ENCODE measurements around the gene NKX2-2.

Gene NKX2-2

GRCh38 chr20:21546355-21546754, 32.5 kb upstream of the NKX2-2 start:
- Histone ChIP-seq H3K27ac (ENCODE audit: low read depth, low read length, severe bottlenecking) (no peak overlapping the region), H3K4me1 (ENCODE audit: control insufficient read depth, insufficient read depth, low read length, poor library complexity, severe bottlenecking) (no peaks in the 10 kb centered on the region), H3K4me3 (ENCODE audit: extremely low read depth, insufficient read depth, low read length, poor library complexity, severe bottlenecking) (no peak overlapping the region), H3K9me3 (ENCODE audit: control insufficient read depth, low read length) (no peaks in the 10 kb centered on the region), H3K36me3 (ENCODE audit: control insufficient read depth, insufficient read depth, low read length) (no peaks in the 10 kb centered on the region)
- no CpG with 5 or more reads among the region's 4 CpGs for WGBS, 2 experiments (ENCODE audit: insufficient coverage in 2 of 2)

- WGBS, 2 experiments (ENCODE audit: insufficient coverage in 2 of 2), result 62 to 71% methylated on average over 2 of the region's 3 CpGs
- Histone ChIP-seq H3K27ac (ENCODE audit: low read depth, low read length, severe bottlenecking) (no peak overlapping the region), H3K4me3 (ENCODE audit: extremely low read depth, insufficient read depth, low read length, poor library complexity, severe bottlenecking) (no peak overlapping the region), H3K36me3 (ENCODE audit: control insufficient read depth, insufficient read depth, low read length) (no peaks in the 10 kb centered on the region), H3K9me3 (ENCODE audit: control insufficient read depth, low read length) (no peaks in the 10 kb centered on the region), H3K4me1 (ENCODE audit: control insufficient read depth, insufficient read depth, low read length, poor library complexity, severe bottlenecking) (no peaks in the 10 kb centered on the region)
Measured at GRCh38 chr20:21539512-21539911, 25.6 kb upstream of the NKX2-2 start.

GRCh38 chr20:21534886-21535285, 21.0 kb upstream of the NKX2-2 start:
- WGBS, 2 experiments (ENCODE audit: insufficient coverage in 2 of 2), result 43 to 80% methylated on average over 1 of the region's 2 CpGs
- no peak overlapping the region for H3K4me3 ChIP-seq (ENCODE audit: extremely low read depth, insufficient read depth, low read length, poor library complexity, severe bottlenecking)
- no peaks in the 10 kb centered on the region for H3K9me3 ChIP-seq (ENCODE audit: control insufficient read depth, low read length)
- no peaks in the 10 kb centered on the region for H3K4me1 ChIP-seq (ENCODE audit: control insufficient read depth, insufficient read depth, low read length, poor library complexity, severe bottlenecking)
- no peaks in the 10 kb centered on the region for H3K36me3 ChIP-seq (ENCODE audit: control insufficient read depth, insufficient read depth, low read length)
- H3K27ac ChIP-seq (ENCODE audit: low read depth, low read length, severe bottlenecking), result no peak overlapping the region

GRCh38 chr20:21534453-21534852, 20.6 kb upstream of the NKX2-2 start:
- Histone ChIP-seq H3K27ac (ENCODE audit: low read depth, low read length, severe bottlenecking) (no peak overlapping the region), H3K4me1 (ENCODE audit: control insufficient read depth, insufficient read depth, low read length, poor library complexity, severe bottlenecking) (no peaks in the 10 kb centered on the region), H3K4me3 (ENCODE audit: extremely low read depth, insufficient read depth, low read length, poor library complexity, severe bottlenecking) (no peak overlapping the region), H3K9me3 (ENCODE audit: control insufficient read depth, low read length) (no peaks in the 10 kb centered on the region), H3K36me3 (ENCODE audit: control insufficient read depth, insufficient read depth, low read length) (no peaks in the 10 kb centered on the region)
- 70 to 92% methylated on average over 1 to 2 of the region's 2 CpGs for WGBS, 2 experiments (ENCODE audit: insufficient coverage in 2 of 2)

- Histone ChIP-seq H3K36me3 (ENCODE audit: control insufficient read depth, insufficient read depth, low read length) (no peaks in the 10 kb centered on the region), H3K4me1 (ENCODE audit: control insufficient read depth, insufficient read depth, low read length, poor library complexity, severe bottlenecking) (no peaks in the 10 kb centered on the region), H3K27ac (ENCODE audit: low read depth, low read length, severe bottlenecking) (no peak overlapping the region), H3K4me3 (ENCODE audit: extremely low read depth, insufficient read depth, low read length, poor library complexity, severe bottlenecking) (no peak overlapping the region), H3K9me3 (ENCODE audit: control insufficient read depth, low read length) (no peaks in the 10 kb centered on the region)
- 29 to 42% methylated on average over 2 to 3 of the region's 6 CpGs for WGBS, 2 experiments (ENCODE audit: insufficient coverage in 2 of 2)
Measured at GRCh38 chr20:21529863-21530262, 16.0 kb upstream of the NKX2-2 start.

- WGBS, 2 experiments (ENCODE audit: insufficient coverage in 2 of 2), result 75 to 88% methylated on average over 2 to 4 of the region's 5 CpGs
Measured at GRCh38 chr20:21528870-21529269, 15.0 kb upstream of the NKX2-2 start.

GRCh38 chr20:21527908-21528307, 14.0 kb upstream of the NKX2-2 start:
- 58 to 84% methylated on average over 2 to 4 of the region's 5 CpGs for WGBS, 2 experiments (ENCODE audit: insufficient coverage in 2 of 2)
- no peaks in the 10 kb centered on the region for H3K9me3 ChIP-seq (ENCODE audit: control insufficient read depth, low read length)
- H3K36me3 ChIP-seq (ENCODE audit: control insufficient read depth, insufficient read depth, low read length), result no peaks in the 10 kb centered on the region
- H3K4me3 ChIP-seq (ENCODE audit: extremely low read depth, insufficient read depth, low read length, poor library complexity, severe bottlenecking), result no peak overlapping the region
- no peak overlapping the region for H3K27ac ChIP-seq (ENCODE audit: low read depth, low read length, severe bottlenecking)
- H3K4me1 ChIP-seq (ENCODE audit: control insufficient read depth, insufficient read depth, low read length, poor library complexity, severe bottlenecking), result no peaks in the 10 kb centered on the region

More at GRCh38 chr20:21528870-21529269, 15.0 kb upstream of the NKX2-2 start:
- Histone ChIP-seq H3K9me3 (ENCODE audit: control insufficient read depth, low read length) (no peaks in the 10 kb centered on the region), H3K36me3 (ENCODE audit: control insufficient read depth, insufficient read depth, low read length) (no peaks in the 10 kb centered on the region), H3K27ac (ENCODE audit: low read depth, low read length, severe bottlenecking) (no peak overlapping the region), H3K4me3 (ENCODE audit: extremely low read depth, insufficient read depth, low read length, poor library complexity, severe bottlenecking) (no peak overlapping the region), H3K4me1 (ENCODE audit: control insufficient read depth, insufficient read depth, low read length, poor library complexity, severe bottlenecking) (no peaks in the 10 kb centered on the region)

- H3K36me3 ChIP-seq (ENCODE audit: control insufficient read depth, insufficient read depth, low read length), result no peaks in the 10 kb centered on the region
- H3K27ac ChIP-seq (ENCODE audit: low read depth, low read length, severe bottlenecking), result no peak overlapping the region
- no peak overlapping the region for H3K4me3 ChIP-seq (ENCODE audit: extremely low read depth, insufficient read depth, low read length, poor library complexity, severe bottlenecking)
- peaks cover 3% of the 10 kb centered on the region for H3K4me1 ChIP-seq (ENCODE audit: control insufficient read depth, insufficient read depth, low read length, poor library complexity, severe bottlenecking)
- no peaks in the 10 kb centered on the region for H3K9me3 ChIP-seq (ENCODE audit: control insufficient read depth, low read length)
Measured at GRCh38 chr20:21526776-21527175, 12.9 kb upstream of the NKX2-2 start.

GRCh38 chr20:21523895-21524294, 10.0 kb upstream of the NKX2-2 start:
- Histone ChIP-seq H3K36me3 (ENCODE audit: control insufficient read depth, insufficient read depth, low read length) (no peaks in the 10 kb centered on the region), H3K9me3 (ENCODE audit: control insufficient read depth, low read length) (no peaks in the 10 kb centered on the region), H3K4me1 (ENCODE audit: control insufficient read depth, insufficient read depth, low read length, poor library complexity, severe bottlenecking) (peaks cover 6% of the 10 kb centered on the region), H3K4me3 (ENCODE audit: extremely low read depth, insufficient read depth, low read length, poor library complexity, severe bottlenecking) (no peak overlapping the region), H3K27ac (ENCODE audit: low read depth, low read length, severe bottlenecking) (no peak overlapping the region)
- WGBS, 2 experiments (ENCODE audit: insufficient coverage in 2 of 2), result 0 to 13% methylated on average over 1 of the region's 2 CpGs

GRCh38 chr20:21523281-21523868, 9.5 kb upstream of the NKX2-2 start:
- WGBS, 2 experiments (ENCODE audit: insufficient coverage in 2 of 2), result 1 to 10% methylated on average over 14 to 15 of the region's 19 CpGs
- Histone ChIP-seq H3K27ac (ENCODE audit: low read depth, low read length, severe bottlenecking) (no peak overlapping the region), H3K36me3 (ENCODE audit: control insufficient read depth, insufficient read depth, low read length) (no peaks in the 10 kb centered on the region), H3K4me1 (ENCODE audit: control insufficient read depth, insufficient read depth, low read length, poor library complexity, severe bottlenecking) (peaks cover 6% of the 10 kb centered on the region), H3K4me3 (ENCODE audit: extremely low read depth, insufficient read depth, low read length, poor library complexity, severe bottlenecking) (no peak overlapping the region), H3K9me3 (ENCODE audit: control insufficient read depth, low read length) (no peaks in the 10 kb centered on the region)

- 1% methylated on average over 57 to 60 of the region's 86 CpGs for WGBS, 2 experiments (ENCODE audit: insufficient coverage in 2 of 2)
- Histone ChIP-seq H3K9me3 (ENCODE audit: control insufficient read depth, low read length) (no peaks in the 10 kb centered on the region), H3K27ac (ENCODE audit: low read depth, low read length, severe bottlenecking) (no peak overlapping the region), H3K4me1 (ENCODE audit: control insufficient read depth, insufficient read depth, low read length, poor library complexity, severe bottlenecking) (peaks cover 6% of the 10 kb centered on the region), H3K4me3 (ENCODE audit: extremely low read depth, insufficient read depth, low read length, poor library complexity, severe bottlenecking) (no peak overlapping the region), H3K36me3 (ENCODE audit: control insufficient read depth, insufficient read depth, low read length) (no peaks in the 10 kb centered on the region)
Measured at GRCh38 chr20:21522481-21523280, 8.8 kb upstream of the NKX2-2 start.
